Measurements from ENCODE around the gene HMGB4. TPM values are rescaled to one million over a fixed set of nuclear protein-coding genes. Genes with fewer than 3 reads are reported as not detected.

The HMGB4 gene
- total RNA-seq, 2 donors from 2014 or later = not detected

- ATAC-seq = no peak
- Mint-ChIP-seq H3K9me3 (no peaks in the 10 kb centered on the region), H3K36me3 (no peaks in the 10 kb centered on the region), H3K27ac (no peak overlapping the region)
- DNase-seq (ENCODE audit: low spot score in 2 of 2) = no peak
These were observed 27.0 kb upstream of the HMGB4 start for GRCh38 chr1:33836911-33837310.

GRCh38 chr1:33837635-33838034 is 26.2 kb upstream of the HMGB4 start:
- Mint-ChIP-seq H3K27ac (no peak overlapping the region), H3K9me3 (no peaks in the 10 kb centered on the region), H3K36me3 (no peaks in the 10 kb centered on the region)
- no peak for DNase-seq (ENCODE audit: low spot score in 2 of 2)
- ATAC-seq = no peak

DNA sequence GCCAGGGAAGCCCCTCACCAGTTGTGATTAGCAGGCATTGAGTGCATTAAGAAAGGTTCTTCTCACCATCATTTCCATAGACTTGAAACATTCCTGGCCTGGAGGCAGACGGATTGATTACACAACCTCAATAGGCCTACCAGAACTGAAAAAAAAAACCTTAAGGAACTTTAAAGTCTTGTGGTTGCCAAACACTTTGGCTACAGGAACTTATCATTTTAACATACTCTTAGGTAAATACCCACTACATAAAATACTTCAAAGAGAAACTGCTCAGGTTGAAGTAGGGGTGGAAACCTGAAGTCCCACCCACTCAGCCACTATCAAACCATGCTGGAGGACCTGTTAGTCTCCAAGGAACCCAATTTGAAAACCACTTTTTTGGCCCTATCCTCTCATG is 22.4 kb upstream of the HMGB4 start:
- no peaks in the 10 kb centered on the region for H3K36me3 Mint-ChIP-seq
- H3K9me3 Mint-ChIP-seq = no peaks in the 10 kb centered on the region
- no peak overlapping the region for H3K27ac Mint-ChIP-seq
- ATAC-seq = no peak
- DNase-seq (ENCODE audit: low spot score in 2 of 2) = no peak

DNA sequence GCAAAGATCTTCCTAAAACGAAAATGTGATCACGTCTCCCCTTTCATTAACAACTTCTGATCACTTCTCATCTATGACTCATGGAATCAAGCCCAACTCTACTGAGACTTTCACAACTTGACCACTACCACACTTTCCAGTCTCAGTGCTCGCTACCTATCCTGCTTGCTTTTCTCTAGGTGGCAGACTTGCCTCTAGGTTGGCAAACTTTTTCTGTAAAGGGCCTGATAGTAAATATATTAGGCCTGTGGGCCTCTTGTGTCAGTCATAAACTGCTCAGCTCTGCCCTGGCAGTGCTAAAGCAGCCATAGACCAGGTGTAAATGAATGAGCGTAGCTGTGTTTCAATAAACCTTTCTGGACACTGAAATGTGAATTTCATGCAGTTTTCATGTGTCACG is 21.5 kb upstream of the HMGB4 start:
- Mint-ChIP-seq H3K27ac (no peak overlapping the region), H3K9me3 (no peaks in the 10 kb centered on the region), H3K36me3 (no peaks in the 10 kb centered on the region)
- no peak for DNase-seq (ENCODE audit: low spot score in 2 of 2)
- ATAC-seq = no peak

DNA sequence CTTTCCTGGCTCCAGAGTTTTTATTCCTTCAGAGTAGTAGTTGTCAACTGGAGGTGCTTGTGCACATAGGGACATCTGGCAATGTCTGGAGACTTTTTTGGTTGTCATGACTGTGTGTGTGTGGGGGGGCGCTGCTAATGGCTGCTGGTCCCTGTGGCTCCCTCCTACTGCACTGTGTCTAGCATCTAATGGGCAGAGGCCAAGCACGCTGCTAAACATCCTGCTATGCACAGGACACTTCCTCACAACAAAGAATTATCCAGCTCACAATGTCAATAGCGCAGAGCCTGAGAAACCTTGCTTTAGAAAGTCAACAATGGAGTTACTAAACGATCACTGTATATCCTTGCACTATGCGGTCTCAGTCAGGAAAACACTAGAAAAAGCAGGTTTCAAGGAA is 19.7 kb upstream of the HMGB4 start:
- no peak for DNase-seq (ENCODE audit: low spot score in 2 of 2)
- no peak for ATAC-seq
- no peaks in the 10 kb centered on the region for H3K36me3 Mint-ChIP-seq
- H3K9me3 Mint-ChIP-seq = no peaks in the 10 kb centered on the region
- no peak overlapping the region for H3K27ac Mint-ChIP-seq

GRCh38 chr1:33846861-33847260 is 17.0 kb upstream of the HMGB4 start:
- Mint-ChIP-seq H3K27ac (no peak overlapping the region), H3K36me3 (no peaks in the 10 kb centered on the region), H3K9me3 (no peaks in the 10 kb centered on the region)
- DNase-seq (ENCODE audit: low spot score in 2 of 2) (no peak), ATAC-seq (no peak)

DNA sequence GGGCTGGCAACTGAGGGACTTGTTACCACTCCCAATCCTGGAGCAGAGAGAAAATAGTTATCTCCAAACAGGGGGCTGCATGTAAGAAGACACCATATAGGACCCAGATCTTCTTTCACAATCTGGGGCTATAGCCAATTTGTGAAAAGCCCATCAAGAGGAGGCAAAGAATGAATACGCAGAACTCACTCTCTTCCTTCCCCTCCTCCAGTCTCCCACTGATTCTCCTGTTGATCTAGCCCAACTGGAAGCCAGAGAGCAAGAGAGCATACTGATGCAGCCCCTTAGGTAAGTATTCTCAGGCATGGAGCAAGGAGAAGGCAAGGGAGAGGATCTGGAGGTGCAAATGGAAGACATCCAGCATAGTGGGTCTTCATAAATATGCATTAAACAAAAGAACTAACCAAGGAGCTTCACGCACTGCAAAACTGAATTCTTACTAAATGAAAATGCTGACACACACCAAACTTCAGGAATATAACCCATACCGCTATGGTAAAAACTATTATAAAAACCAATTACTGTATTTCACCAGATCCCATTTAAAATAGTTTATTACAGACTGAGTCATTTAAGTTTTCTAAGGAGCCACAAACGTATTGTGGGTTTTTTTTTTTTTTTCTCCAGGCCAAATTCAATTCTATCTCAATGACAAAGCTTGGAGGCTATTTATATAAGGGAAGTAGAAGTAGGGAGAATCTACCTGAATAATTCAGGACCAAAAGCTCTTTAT is 15.5 kb upstream of the HMGB4 start:
- no peak for DNase-seq (ENCODE audit: low spot score in 2 of 2)
- no peak for ATAC-seq
- no peak overlapping the region for H3K27ac Mint-ChIP-seq
- H3K9me3 Mint-ChIP-seq = no peaks in the 10 kb centered on the region
- no peaks in the 10 kb centered on the region for H3K36me3 Mint-ChIP-seq

DNA sequence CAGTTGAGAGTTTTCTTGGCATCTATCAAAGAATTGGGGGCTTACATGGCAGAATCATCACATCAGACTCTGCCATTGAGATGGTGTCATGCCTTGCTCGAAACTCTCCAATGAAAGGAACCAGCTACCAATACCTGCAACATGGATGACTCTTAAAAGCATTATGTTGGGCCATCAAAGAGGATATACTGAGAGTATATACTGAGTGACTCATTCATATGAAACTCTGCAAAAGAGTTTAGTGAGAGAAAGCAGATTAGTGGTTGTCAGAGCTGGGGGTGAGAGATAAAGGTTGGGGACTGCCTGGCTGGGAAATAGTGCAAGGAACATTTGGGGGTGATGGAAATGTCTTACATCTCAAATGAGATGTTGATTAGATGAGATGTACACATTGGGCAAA is 14.7 kb upstream of the HMGB4 start:
- H3K9me3 Mint-ChIP-seq = no peaks in the 10 kb centered on the region
- no peaks in the 10 kb centered on the region for H3K36me3 Mint-ChIP-seq
- H3K27ac Mint-ChIP-seq = no peak overlapping the region
- DNase-seq (ENCODE audit: low spot score in 2 of 2) (no peak), ATAC-seq (peak; percentile 24 to 92)

DNA sequence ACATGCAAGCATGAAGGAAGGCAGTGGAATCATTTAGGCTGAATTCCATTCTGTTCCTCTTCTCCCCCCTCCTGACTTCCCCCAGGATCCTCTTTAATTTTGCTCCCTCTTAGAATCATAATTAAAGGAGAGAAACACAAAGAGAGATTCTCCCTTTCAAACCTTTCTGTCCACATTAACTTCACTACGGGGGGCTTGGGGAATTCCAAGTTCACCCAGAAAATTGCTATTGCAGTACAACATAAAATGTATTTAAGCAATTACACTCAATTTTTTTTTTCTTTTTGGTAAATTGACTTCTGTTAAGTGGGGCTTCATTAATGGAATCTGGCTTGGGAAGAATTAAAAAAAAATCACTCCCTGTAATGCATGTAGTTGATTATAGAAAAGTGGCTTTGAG is 13.4 kb upstream of the HMGB4 start:
- Mint-ChIP-seq H3K36me3 (no peaks in the 10 kb centered on the region), H3K27ac (no peak overlapping the region), H3K9me3 (no peaks in the 10 kb centered on the region)
- no peak for DNase-seq (ENCODE audit: low spot score in 2 of 2)
- ATAC-seq = no peak

DNA sequence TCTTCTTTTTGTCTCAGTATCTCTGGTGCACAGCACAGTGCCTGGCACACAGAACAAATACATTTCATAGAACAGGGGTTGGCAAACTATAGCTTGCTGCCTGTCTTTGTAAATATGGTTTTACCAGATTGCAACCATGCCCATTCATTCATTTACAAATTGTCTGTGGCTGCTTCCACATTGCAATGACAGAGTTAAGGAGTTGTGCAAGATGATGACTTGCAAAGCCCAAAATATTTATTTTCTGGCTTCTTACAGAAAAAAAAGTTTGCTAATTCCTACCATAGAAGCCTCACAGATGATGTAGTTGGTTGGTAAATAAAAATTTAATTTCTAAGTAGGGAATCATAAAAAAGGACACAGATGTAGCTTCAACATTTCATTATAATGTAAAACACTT is 11.2 kb upstream of the HMGB4 start:
- H3K27ac Mint-ChIP-seq = no peak overlapping the region
- H3K36me3 Mint-ChIP-seq = no peaks in the 10 kb centered on the region
- ATAC-seq (no peak), DNase-seq (ENCODE audit: low spot score in 2 of 2) (no peak)
- H3K9me3 Mint-ChIP-seq = no peaks in the 10 kb centered on the region

- Mint-ChIP-seq H3K27ac (no peak overlapping the region), H3K36me3 (no peaks in the 10 kb centered on the region), H3K9me3 (no peaks in the 10 kb centered on the region)
- DNase-seq (ENCODE audit: low spot score in 2 of 2) = no peak
- no peak for ATAC-seq
These were observed 10.4 kb upstream of the HMGB4 start for GRCh38 chr1:33853431-33853830.

DNA sequence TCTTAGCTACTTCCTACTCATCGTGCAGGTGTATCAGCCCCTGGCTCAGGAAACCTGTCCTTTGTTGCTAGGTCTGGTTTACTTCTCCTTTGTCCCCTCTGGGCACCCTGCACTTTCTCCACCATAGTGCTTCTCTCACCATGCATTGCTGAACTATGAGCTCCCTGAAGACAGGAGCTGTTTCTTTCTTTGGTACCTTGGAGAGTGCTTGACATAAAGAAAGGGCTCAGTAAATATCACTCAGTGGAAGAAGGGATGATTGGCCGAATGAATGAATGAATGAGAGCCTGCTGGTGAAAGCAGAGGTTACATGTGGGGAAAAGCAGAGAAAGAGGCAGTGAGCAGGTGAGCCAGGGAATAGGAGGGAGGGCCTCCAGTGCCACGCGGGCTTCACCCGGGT is 9.8 kb upstream of the HMGB4 start:
- Mint-ChIP-seq H3K36me3 (no peaks in the 10 kb centered on the region), H3K27ac (no peak overlapping the region), H3K9me3 (no peaks in the 10 kb centered on the region)
- no peak for ATAC-seq
- no peak for DNase-seq (ENCODE audit: low spot score in 2 of 2)

DNA sequence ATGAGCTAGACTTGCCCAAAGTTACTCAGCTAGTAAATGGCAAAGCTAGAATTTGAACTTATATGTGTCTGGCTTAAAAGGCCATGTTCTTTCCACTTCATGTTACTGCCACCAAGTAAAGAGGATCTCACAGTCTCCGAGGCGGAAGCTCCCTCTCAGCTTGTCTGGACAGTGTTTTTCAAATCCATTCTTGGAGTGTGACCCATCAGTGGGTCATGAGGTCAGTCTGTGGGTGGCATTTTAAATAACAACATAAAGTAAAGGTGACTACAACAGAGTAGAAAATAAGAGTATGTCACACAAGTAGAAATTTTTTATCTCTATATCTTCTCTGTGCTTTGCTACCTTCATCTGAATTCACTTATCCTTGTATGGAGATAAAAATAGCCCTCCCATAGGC is 3.2 kb upstream of the HMGB4 start:
- Mint-ChIP-seq H3K36me3 (no peaks in the 10 kb centered on the region), H3K27ac (no peak overlapping the region), H3K9me3 (no peaks in the 10 kb centered on the region)
- no peak for DNase-seq (ENCODE audit: low spot score in 2 of 2)
- ATAC-seq = no peak

DNA sequence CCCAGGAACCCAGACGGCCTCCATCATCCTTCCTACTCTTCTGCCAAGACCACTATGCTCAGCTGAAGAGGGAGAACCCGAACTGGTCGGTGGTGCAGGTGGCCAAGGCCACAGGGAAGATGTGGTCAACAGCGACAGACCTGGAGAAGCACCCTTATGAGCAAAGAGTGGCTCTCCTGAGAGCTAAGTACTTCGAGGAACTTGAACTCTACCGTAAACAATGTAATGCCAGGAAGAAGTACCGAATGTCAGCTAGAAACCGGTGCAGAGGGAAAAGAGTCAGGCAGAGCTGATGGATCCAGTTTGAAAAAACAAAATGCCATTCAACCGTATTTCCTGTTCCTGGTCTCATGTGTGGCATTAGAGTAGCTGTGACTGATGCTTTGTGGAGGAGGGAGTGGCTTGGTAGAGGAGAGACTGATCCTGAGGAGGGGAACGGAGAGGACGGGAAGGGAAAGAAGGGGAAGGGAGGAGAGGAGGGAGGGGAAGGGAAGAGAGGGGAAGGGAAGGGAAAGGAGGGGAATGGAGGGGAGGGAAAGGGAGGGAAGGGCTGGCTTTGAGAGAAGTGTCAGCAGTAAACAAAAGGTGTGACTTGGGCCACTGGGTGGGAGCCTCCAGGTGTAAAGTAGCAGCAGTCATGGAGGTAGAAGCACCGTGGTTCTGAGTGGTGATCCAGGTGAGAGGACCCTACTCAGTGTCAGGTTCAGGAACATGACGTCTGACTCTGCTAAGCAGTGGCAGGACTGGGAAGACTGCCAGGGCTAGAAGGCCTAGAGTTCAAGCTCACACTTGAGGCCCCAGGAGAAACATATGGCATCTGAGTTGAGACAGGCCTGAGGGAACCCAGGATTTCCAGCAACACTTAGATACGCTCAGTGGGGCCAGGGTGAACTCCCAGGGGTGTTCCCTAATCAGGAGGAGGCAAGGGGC is 846 bp downstream of the HMGB4 start:
- ATAC-seq (no peak), DNase-seq (ENCODE audit: low spot score in 2 of 2) (no peak)
- Mint-ChIP-seq H3K9me3 (no peaks in the 10 kb centered on the region), H3K36me3 (no peaks in the 10 kb centered on the region), H3K27ac (no peak overlapping the region)

GRCh38 chr1:33866281-33866680 is 2.4 kb downstream of the HMGB4 start:
- H3K9me3 Mint-ChIP-seq = no peaks in the 10 kb centered on the region
- H3K27ac Mint-ChIP-seq = no peak overlapping the region
- no peaks in the 10 kb centered on the region for H3K36me3 Mint-ChIP-seq
- ATAC-seq (no peak), DNase-seq (ENCODE audit: low spot score in 2 of 2) (no peak)

DNA sequence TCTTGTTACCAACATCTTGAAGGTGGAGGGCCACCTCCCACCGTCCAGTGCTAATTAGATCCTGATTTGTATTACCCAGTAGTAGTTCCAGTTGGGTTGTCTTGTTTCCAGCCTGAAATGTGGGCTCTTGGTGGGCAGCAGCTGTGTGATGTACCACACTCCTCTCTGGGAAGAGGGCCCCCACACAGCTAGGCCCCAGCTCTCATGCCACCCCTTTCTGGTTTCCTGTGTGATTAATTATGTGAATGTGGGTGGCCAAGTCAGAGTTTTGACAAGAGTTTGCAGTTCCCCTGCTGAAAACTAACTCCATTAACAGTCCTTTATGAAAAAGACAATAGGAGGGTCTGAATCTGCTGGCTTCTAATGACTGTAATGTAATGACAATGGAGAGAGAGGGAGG is 3.8 kb downstream of the HMGB4 start:
- no peak overlapping the region for H3K27ac Mint-ChIP-seq
- no peak for DNase-seq (ENCODE audit: low spot score in 2 of 2)

GRCh38 chr1:33872275-33872674 is 8.4 kb downstream of the HMGB4 start:
- DNase-seq (ENCODE audit: low spot score in 2 of 2) (no peak), ATAC-seq (peak; percentile 48 to 89)
- peaks cover 0 to 5% of the 10 kb centered on the region in 2 donors for H3K9me3 Mint-ChIP-seq
- no peak overlapping the region for H3K27ac Mint-ChIP-seq
- no peaks in the 10 kb centered on the region for H3K36me3 Mint-ChIP-seq

More for the DNA sequence above, 3.8 kb downstream of the HMGB4 start:
- Mint-ChIP-seq H3K9me3 (no peaks in the 10 kb centered on the region), H3K36me3 (no peaks in the 10 kb centered on the region)
- ATAC-seq = no peak

DNA sequence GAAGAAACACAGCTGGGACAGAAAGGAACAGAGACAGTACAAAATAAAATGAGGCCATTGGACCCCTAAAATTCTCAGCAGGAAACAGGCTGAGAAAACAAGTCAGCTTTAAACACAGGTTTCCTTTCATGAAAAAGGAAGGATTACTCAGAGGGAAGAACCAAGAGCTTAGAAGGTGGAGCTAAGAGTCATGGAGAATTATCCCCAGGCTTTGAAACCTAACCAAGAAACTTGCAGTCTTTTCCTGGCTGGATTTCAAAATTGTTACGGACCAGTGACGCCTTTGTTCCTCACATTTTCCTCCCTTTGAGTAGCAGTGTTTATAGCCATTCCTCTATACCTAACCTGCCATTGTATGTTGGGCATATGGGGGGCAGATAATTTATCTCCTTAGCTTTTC is 8.8 kb downstream of the HMGB4 start:
- Mint-ChIP-seq H3K36me3 (no peaks in the 10 kb centered on the region), H3K27ac (no peak overlapping the region), H3K9me3 (peaks cover 0 to 5% of the 10 kb centered on the region in 2 donors)
- DNase-seq (ENCODE audit: low spot score in 2 of 2) (no peak), ATAC-seq (no peak)

Measured in activated naive CD4-positive, alpha-beta T cell treated with anti-CD3 and anti-CD28 coated beads, Interleukin-2, amount 50 U/mL, for 72 hours (primary cell).